ENCODE data around the gene FA2H. TPM values are rescaled to one million over a fixed set of nuclear protein-coding genes. Genes with fewer than 3 reads are reported as not detected.
"Not testable (repeated sequence)": the region's sequence is repeated elsewhere in the genome, so short reads cannot be mapped to it uniquely, and the experiment has no call there.

The FA2H gene
- total RNA-seq, 1 donor = 0.42 TPM

DNA sequence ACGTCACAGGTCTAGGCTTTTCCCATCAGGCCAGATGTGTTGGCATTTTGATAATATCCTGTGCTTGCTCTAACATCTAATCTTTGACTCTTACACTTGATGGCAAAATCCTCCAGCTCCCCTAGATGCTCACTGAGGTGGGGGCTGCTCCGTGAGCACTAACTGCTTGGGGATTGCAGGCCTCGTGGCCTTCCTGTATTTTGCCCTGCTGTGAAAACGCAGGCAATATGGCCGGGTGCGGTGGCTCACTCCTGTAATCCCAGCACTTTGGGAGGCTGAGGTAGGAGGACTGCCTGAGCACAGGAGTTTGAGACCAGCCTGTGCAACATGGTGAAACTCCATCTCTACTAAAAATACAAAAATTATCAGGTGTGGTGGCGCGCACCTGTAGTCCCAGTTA, 64.2 kb downstream of the FA2H start:
- Histone ChIP-seq H3K4me3 (ENCODE audit: low read length) (no peak overlapping the region), H3K9me3 (ENCODE audit: low read depth, low read length) (no peaks in the 10 kb centered on the region), H3K27me3 (ENCODE audit: insufficient read depth, low read length) (no peaks in the 10 kb centered on the region), H3K4me1 (ENCODE audit: insufficient read depth, low read length) (peaks cover 7% of the 10 kb centered on the region)

- no peaks in the 10 kb centered on the region for H3K9me3 ChIP-seq (ENCODE audit: low read depth, low read length)
- H3K4me1 ChIP-seq (ENCODE audit: insufficient read depth, low read length) = peaks cover 7% of the 10 kb centered on the region
- no peaks in the 10 kb centered on the region for H3K27me3 ChIP-seq (ENCODE audit: insufficient read depth, low read length)
- H3K4me3 ChIP-seq (ENCODE audit: low read length) = no peak overlapping the region
Observed at GRCh38 chr16:74709441-74709877, 65.2 kb downstream of the FA2H start.

DNA sequence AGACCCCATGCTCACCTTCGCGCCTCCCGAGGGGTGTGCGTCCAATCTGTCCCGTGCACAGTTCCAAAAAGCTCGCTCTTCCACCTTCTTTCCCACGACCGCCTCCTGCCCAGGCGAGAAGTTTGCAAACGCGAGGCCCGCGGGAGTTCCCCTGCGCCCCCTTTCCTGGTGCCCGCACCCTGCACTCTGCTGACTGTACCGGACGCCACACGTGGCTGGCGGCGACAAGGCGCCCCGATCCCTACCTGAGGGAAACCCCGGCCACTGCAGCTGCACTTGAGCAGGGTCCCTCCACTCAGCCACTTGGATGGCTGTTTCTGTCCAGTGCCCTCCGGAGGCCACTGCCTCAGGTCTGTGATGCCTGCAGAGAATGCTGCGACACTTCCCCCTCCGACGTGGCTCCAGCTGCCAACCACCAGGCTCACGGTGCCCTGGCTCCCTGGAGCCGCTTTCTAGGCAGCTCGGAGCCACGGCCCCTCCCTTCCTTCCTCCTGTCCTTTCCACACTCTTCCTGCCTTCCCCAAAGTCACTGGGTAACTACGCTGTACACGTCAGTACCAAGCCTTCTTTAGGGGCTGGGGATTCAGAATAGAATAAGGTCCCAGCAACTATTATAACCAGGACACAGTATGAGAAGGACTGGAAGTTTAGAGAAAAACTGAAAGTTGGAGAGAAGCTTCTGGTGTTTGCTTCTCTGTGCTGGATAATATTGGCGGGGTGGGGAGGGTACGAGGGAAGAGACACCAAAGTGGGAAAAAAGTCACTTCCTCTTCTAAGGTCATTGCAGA, 74.0 kb downstream of the FA2H start, which contains the start of gene MLKL:
Gene MLKL (minus strand): TSS at position 425 of the 788 bp plus-strand sequence. CDS start 5,105 bp downstream, outside the sequence.
- H3K4me1 ChIP-seq (ENCODE audit: insufficient read depth, low read length) = peaks cover 65% of the 10 kb centered on the region

DNA sequence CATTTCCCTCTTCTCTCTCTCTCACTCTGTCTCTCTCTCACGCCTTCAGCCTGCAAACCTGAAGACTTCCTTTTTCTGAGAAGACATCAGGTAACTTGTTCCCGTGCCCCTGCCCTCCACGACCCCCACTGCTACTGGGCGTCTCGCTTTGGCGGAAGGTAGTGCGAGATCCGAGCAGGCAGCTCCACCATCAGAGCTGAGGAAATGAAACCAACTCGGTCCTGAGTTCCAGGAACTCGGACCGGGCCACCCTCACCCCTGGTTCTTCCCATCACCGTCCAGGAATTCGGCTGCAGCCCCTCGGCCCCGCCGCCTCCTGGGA, 74.5 kb downstream of the FA2H start:
- H3K27me3 ChIP-seq (ENCODE audit: insufficient read depth, low read length) = no peaks in the 10 kb centered on the region
- H3K9me3 ChIP-seq (ENCODE audit: low read depth, low read length) = no peaks in the 10 kb centered on the region
- H3K4me1 ChIP-seq (ENCODE audit: insufficient read depth, low read length) = peaks cover 71% of the 10 kb centered on the region
- peak overlapping the region; percentile 88 for H3K4me3 ChIP-seq (ENCODE audit: low read length)

More for the DNA sequence above, 74.0 kb downstream of the FA2H start, which contains the start of gene MLKL:
- H3K9me3 ChIP-seq (ENCODE audit: low read depth, low read length) = no peaks in the 10 kb centered on the region
- peak within 1 kb of the TSS; percentile 88 for H3K4me3 ChIP-seq (ENCODE audit: low read length)
- no peaks in the 10 kb centered on the region for H3K27me3 ChIP-seq (ENCODE audit: insufficient read depth, low read length)

DNA sequence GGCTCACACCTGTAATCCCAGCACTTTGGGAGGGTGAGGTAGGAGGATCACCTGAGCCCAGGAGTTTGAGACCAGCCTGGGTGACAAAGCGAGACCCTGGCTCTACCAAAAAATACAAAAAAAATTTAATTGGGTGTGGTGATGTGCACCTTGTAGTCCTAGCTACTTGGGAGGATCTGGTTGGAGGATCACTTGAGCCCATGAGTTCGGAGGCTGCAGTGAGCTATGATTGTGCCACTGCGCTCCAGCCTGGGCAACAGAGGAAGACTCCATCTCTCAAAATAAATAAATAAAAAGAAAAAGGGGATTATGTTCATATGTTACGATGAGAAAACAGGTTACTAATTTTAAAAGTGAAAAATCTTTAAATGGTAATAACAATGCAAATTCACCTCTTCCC, 75.0 kb downstream of the FA2H start:
- no peaks in the 10 kb centered on the region for H3K27me3 ChIP-seq (ENCODE audit: insufficient read depth, low read length)

DNA sequence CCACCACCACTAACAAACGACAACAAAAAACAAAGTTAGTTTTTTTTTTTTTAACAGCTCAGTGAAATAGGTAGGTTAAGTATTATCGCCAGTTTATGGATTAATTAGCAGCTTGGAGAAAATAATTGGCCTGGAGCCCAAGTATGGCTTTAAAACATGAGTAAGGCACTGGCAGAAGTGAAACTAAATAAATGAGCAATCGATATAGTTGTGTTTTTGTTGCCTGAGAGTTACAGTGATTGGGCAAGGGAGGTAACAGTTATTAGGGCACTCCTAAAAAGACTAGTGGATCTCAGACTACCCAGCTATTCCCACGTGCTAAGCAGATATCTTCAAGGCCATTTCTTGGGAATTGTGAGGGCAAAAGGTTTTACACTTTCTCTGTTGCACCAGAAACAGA, 76.4 kb downstream of the FA2H start:
- Histone ChIP-seq H3K9me3 (ENCODE audit: low read depth, low read length) (no peaks in the 10 kb centered on the region), H3K4me1 (ENCODE audit: insufficient read depth, low read length) (peaks cover 69% of the 10 kb centered on the region), H3K27me3 (ENCODE audit: insufficient read depth, low read length) (no peaks in the 10 kb centered on the region), H3K4me3 (ENCODE audit: low read length) (peak overlapping the region; percentile 9)

More for the DNA sequence above, 75.0 kb downstream of the FA2H start:
- Histone ChIP-seq H3K4me1 (ENCODE audit: insufficient read depth, low read length) (peaks cover 71% of the 10 kb centered on the region), H3K9me3 (ENCODE audit: low read depth, low read length) (no peaks in the 10 kb centered on the region), H3K4me3 (ENCODE audit: low read length) (peak overlapping the region; percentile 88)

DNA sequence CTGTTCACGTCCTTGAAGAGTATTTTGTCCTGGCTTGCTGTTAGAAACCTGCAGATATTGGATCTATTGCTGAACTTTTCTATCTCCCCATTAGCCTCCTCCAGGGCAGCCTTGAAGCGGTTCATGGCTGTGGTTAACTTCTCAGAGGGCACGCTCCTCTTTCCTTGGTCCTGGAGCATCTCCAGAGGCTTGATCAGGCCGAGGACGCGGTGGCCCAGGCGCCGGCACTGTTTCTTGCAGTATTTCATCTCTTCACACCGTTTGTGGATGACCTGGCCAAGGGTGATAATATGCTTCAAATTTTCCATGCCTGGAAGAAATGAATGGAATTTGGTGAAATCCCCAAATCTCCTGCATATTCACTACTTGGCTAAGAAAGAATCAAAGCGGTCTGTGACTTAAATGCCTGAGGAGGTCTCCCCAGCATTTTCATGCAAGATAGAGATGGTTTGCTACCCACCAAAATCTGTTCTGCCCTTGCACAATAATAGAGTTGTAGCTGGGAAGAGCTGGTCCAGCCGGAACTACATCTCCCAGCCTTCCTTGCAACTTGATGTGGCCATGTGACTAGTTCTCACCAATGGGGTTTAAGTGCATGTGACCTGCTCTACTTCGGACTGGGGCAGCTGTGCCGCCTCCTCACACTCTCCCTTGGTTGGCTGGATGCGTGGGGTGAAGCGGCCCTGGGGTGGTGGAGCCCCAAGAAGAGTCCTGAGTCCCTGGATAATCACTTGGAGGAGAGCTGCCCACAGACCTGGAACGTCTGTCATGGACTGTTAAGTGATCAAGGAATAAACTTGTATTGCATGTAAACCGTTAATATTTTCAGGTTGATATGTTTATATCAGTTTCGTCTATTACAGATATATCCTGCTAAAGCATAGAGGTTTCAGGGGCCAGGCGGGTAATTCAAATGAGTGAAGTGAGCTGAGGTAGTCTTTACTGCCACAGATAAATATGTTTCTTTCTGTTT, 78.9 kb downstream of the FA2H start:
- no peak overlapping the region for H3K4me3 ChIP-seq (ENCODE audit: low read length)
- H3K27me3 ChIP-seq (ENCODE audit: insufficient read depth, low read length) = no peaks in the 10 kb centered on the region
- no peaks in the 10 kb centered on the region for H3K9me3 ChIP-seq (ENCODE audit: low read depth, low read length)

GRCh38 chr16:74691093-74691855, 83.3 kb downstream of the FA2H start:
- Histone ChIP-seq H3K4me3 (ENCODE audit: low read length) (no peak overlapping the region), H3K9me3 (ENCODE audit: low read depth, low read length) (no peaks in the 10 kb centered on the region), H3K27me3 (ENCODE audit: insufficient read depth, low read length) (no peaks in the 10 kb centered on the region), H3K4me1 (ENCODE audit: insufficient read depth, low read length) (peaks cover 12% of the 10 kb centered on the region)

More for the DNA sequence above, 78.9 kb downstream of the FA2H start:
- H3K4me1 ChIP-seq (ENCODE audit: insufficient read depth, low read length) = peaks cover 46% of the 10 kb centered on the region

GRCh38 chr16:74682556-74682955, 92.1 kb downstream of the FA2H start:
- no peaks in the 10 kb centered on the region for H3K27me3 ChIP-seq (ENCODE audit: insufficient read depth, low read length)
- H3K9me3 ChIP-seq (ENCODE audit: low read depth, low read length) = no peaks in the 10 kb centered on the region
- H3K4me3 ChIP-seq (ENCODE audit: low read length) = no peak overlapping the region
- H3K4me1 ChIP-seq (ENCODE audit: insufficient read depth, low read length) = no peaks in the 10 kb centered on the region

GRCh38 chr16:74680681-74681080, 93.9 kb downstream of the FA2H start:
- no peak overlapping the region for H3K4me3 ChIP-seq (ENCODE audit: low read length)
- H3K9me3 ChIP-seq (ENCODE audit: low read depth, low read length) = no peaks in the 10 kb centered on the region
- H3K4me1 ChIP-seq (ENCODE audit: insufficient read depth, low read length) = no peaks in the 10 kb centered on the region
- no peaks in the 10 kb centered on the region for H3K27me3 ChIP-seq (ENCODE audit: insufficient read depth, low read length)

- H3K27me3 ChIP-seq (ENCODE audit: insufficient read depth, low read length) = no peaks in the 10 kb centered on the region
- no peaks in the 10 kb centered on the region for H3K4me1 ChIP-seq (ENCODE audit: insufficient read depth, low read length)
- H3K9me3 ChIP-seq (ENCODE audit: low read depth, low read length) = no peaks in the 10 kb centered on the region
- no peak overlapping the region for H3K4me3 ChIP-seq (ENCODE audit: low read length)
Observed at GRCh38 chr16:74679983-74680382, 94.6 kb downstream of the FA2H start.

DNA sequence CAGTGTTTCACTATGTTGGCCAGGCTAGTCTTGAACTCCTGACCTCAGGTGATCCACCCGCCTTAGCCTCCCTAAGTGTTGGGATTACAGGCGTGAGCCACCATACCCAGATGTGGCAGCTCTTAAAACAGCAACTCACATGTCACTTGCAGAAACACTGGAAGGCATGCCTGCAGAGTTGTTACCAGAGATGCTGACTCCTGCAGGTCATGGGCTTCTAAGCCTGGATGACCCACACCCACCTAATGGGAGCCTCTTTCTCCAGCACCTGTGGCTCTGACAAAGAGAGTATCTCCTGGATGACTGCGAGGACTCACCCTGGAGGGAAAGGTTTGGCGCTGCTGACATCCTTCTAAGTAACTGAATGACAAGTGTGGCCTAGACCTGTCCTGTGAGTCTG, 96.8 kb downstream of the FA2H start:
- H3K9me3 ChIP-seq (ENCODE audit: low read depth, low read length) = no peaks in the 10 kb centered on the region
- no peaks in the 10 kb centered on the region for H3K4me1 ChIP-seq (ENCODE audit: insufficient read depth, low read length)
- no peaks in the 10 kb centered on the region for H3K27me3 ChIP-seq (ENCODE audit: insufficient read depth, low read length)
- H3K4me3 ChIP-seq (ENCODE audit: low read length) = no peak overlapping the region

- H3K27me3 ChIP-seq (ENCODE audit: insufficient read depth, low read length) = no peaks in the 10 kb centered on the region
- H3K4me3 ChIP-seq (ENCODE audit: low read length) = no peak overlapping the region
- no peaks in the 10 kb centered on the region for H3K4me1 ChIP-seq (ENCODE audit: insufficient read depth, low read length)
- no peaks in the 10 kb centered on the region for H3K9me3 ChIP-seq (ENCODE audit: low read depth, low read length)
Observed at GRCh38 chr16:74673876-74674275, 100.7 kb downstream of the FA2H start.

DNA sequence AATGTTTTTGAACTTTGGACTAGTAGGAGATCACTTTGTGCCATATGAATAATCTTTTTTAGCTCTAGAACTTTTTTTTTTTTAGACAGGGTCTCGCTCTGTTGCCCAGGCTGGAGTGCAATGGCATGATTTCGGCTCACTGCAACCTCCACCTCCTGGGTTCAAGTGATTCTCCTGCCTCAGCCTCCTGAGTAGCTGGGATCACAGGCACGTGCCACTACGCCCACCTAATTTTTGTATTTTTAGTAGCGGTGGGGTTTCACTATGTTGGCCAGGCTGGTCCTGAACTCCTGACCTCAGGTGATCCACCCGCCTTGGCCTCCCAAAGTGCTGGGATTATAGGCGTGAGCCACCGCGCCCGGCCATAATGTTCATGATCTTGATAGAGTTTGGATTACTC, 105.7 kb downstream of the FA2H start:
- H3K4me3 ChIP-seq (ENCODE audit: low read length); H3K27me3 ChIP-seq (ENCODE audit: insufficient read depth, low read length); H3K9me3 ChIP-seq (ENCODE audit: low read depth, low read length): not testable (repeated sequence)
- H3K4me1 ChIP-seq (ENCODE audit: insufficient read depth, low read length) = peaks cover 27% of the 10 kb centered on the region
